C1 segment of cervical spinal cord (tissue), 14 donors: Measurements from ENCODE around the gene ENDOV.

ENCODE experiments used
- DNase-seq, 14 donors: peaks; one replicate each; lab custom pipeline; 2025; lab: John Stamatoyannopoulos, UW

Gene ENDOV

GRCh38 chr17:80416260-80416939, 1.4 kb downstream of the ENDOV start:
- no peak for DNase-seq

GRCh38 chr17:80416940-80417293, 1.9 kb downstream of the ENDOV start:
- DNase-seq: no peak

GRCh38 chr17:80418589-80418988, 3.6 kb downstream of the ENDOV start:
- DNase-seq: no peak

GRCh38 chr17:80419255-80419654, 4.3 kb downstream of the ENDOV start:
- no peak for DNase-seq

GRCh38 chr17:80421381-80422090, 6.6 kb downstream of the ENDOV start:
- DNase-seq: no peak

GRCh38 chr17:80422276-80422675, 7.3 kb downstream of the ENDOV start:
- no peak for DNase-seq

GRCh38 chr17:80422981-80423380, 8.0 kb downstream of the ENDOV start:
- DNase-seq: no peak

GRCh38 chr17:80423536-80424225, 8.7 kb downstream of the ENDOV start:
- DNase-seq: no peak

- no peak for DNase-seq
Measured at GRCh38 chr17:80424261-80424660, 9.3 kb downstream of the ENDOV start.

- DNase-seq: no peak
Measured at GRCh38 chr17:80424878-80425765, 10.2 kb downstream of the ENDOV start.

- DNase-seq: no peak
Measured at GRCh38 chr17:80425835-80426426, 11.0 kb downstream of the ENDOV start.

GRCh38 chr17:80426671-80427326, 11.8 kb downstream of the ENDOV start:
- peak in 11 of 14 donors; percentile 13 to 79 (median 42) for DNase-seq

GRCh38 chr17:80427366-80428282, 12.7 kb downstream of the ENDOV start:
- DNase-seq: peak in 1 of 14 donors; percentile 80

- DNase-seq: no peak
Measured at GRCh38 chr17:80428363-80428762, 13.4 kb downstream of the ENDOV start.

GRCh38 chr17:80428796-80429195, 13.8 kb downstream of the ENDOV start:
- DNase-seq: no peak

- DNase-seq: no peak
Measured at GRCh38 chr17:80429356-80430275, 14.6 kb downstream of the ENDOV start.

- no peak for DNase-seq
Measured at GRCh38 chr17:80430446-80431245, 15.7 kb downstream of the ENDOV start.
